Stimulated activated CD8-positive, alpha-beta memory T cell treated with anti-CD3 and anti-CD28 coated beads, Interleukin-4, amount 100 ng/mL, for 1 hour (primary cell): ENCODE results near the gene GRPEL1.

Experiments
- DNase-seq, 2 donors: peaks; one replicate each; pipeline ENCODE4 v3.0.0-alpha.2; 2020; ENCODE audit warnings: low read depth in 2 of 2, low spot score in 1 of 2

GRPEL1 gene

GRCh38 chr4:7025040-7025602 lies 42.7 kb downstream of the GRPEL1 start:
- no peak for DNase-seq

- DNase-seq = no peak
Measured at GRCh38 chr4:7024336-7024890, 43.5 kb downstream of the GRPEL1 start.

DNA sequence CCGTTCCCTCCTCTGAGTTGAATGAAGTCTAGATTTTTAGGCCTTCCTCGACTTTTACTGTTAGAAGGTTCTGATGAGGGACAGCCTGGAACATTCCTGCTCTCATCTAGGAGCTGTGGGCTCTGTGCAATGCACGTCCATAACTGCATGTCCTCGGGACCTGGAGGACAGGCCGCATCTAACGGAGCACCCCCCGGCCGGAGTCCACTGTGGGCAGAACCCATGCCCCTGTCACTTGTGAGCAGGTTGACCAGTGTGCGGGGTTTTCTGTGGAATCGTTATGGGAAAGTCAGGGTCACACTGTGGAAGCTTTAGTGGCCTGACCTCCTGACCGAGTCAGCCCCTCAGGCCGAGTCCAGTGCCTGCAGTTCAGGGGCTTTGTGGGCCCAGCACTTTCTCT lies 44.0 kb downstream of the GRPEL1 start:
- no peak for DNase-seq

GRCh38 chr4:7023486-7023885 lies 44.4 kb downstream of the GRPEL1 start:
- no peak for DNase-seq

- no peak for DNase-seq
Measured at GRCh38 chr4:7021930-7022664, 45.8 kb downstream of the GRPEL1 start.

GRCh38 chr4:7021355-7021754 lies 46.5 kb downstream of the GRPEL1 start:
- DNase-seq = no peak

DNA sequence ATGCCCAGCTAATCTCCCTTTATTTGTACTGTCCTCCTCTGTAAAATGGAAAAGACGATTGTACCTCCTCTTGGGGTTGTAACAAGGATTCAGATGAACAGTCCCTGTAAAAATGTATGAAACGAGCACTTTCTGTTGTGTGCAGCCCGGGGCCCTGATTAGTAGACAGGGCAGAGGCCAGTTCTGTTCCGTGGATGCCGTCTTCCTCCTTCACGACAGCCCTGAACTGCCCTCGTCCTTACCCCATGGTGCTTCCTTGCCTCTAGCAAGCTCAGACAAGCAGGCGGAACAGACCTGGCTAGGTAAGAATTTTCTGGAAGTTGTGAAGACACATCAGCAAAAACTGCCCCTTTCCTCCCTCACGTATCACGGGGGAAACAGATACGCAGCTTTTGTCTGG lies 47.0 kb downstream of the GRPEL1 start:
- no peak for DNase-seq

DNA sequence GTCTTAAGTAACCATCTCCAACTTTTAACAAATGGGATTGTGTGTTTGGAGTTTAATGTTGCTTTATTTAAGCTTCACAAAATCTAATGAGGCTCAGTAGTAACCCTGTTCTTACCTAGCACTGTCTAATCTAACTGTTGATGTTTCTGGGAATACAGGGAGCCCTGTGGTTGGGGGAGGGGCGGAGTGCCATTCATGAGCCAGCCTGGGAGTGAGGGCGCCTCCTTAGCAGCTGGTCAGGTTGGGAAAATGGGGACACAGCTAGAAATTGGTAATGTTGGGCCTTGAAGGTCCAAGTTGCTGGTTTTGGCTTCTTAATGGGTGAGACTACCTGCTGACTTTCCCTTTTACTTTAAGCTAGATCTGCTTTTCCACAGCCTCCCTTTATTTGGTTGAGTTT lies 47.6 kb downstream of the GRPEL1 start:
- DNase-seq = no peak

DNA sequence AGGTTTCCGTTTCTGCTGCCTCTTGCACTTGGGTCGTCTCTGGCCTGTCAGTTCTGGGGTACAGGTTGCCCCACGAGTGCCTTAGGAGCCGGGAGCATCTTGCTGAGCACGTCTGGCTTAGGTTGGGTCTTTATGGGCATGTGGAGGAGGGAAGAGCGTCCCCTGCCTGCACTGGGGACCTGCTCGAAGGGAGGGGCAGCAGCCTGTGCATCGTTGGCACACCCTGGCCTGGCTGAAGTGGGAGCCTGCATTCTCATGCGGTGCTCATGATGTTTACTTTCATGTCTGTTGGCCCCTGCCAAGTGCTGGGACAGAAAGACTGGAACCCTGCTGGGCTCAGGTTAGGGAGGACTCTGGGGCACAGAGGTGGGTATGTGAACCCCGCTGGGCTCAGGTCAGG lies 48.5 kb downstream of the GRPEL1 start:
- DNase-seq = no peak

- no peak for DNase-seq
Measured at GRCh38 chr4:7018281-7018680, 49.6 kb downstream of the GRPEL1 start.

DNA sequence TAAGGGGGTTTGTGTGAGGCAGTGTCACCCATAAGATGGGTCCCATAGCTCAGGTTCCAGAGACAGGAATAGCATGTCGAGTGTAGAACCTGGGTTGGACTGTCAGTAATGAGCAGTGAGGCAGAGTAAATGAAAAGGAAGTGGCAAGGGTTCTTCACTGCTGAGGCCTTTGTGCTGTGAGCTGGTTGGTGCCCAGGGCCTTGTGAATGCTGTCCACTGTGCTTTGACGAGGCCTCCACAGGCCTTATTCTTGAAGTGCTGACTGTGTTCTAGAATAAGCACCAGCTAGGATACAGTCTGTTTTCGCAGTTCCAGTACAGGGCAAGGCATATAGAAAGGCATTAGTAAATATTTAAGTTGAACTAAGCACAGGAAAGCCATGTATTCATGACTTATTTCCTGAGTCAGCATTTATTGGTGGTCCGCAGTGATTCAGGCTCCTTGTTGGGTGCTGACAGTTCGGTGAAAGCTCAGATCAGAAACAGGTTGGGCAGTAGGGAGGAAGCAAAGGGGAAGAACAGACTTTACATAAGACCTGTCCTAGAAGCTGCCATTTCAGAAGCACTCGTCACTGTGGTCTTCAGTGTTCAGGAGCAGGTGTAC lies 50.3 kb downstream of the GRPEL1 start:
- DNase-seq = no peak

- DNase-seq = no peak
Measured at GRCh38 chr4:7016512-7016911, 51.4 kb downstream of the GRPEL1 start.

GRCh38 chr4:7016086-7016485 lies 51.8 kb downstream of the GRPEL1 start:
- DNase-seq = no peak

GRCh38 chr4:7015383-7016035 lies 52.4 kb downstream of the GRPEL1 start:
- no peak for DNase-seq

GRCh38 chr4:7014815-7015214 lies 53.0 kb downstream of the GRPEL1 start:
- no peak for DNase-seq

DNA sequence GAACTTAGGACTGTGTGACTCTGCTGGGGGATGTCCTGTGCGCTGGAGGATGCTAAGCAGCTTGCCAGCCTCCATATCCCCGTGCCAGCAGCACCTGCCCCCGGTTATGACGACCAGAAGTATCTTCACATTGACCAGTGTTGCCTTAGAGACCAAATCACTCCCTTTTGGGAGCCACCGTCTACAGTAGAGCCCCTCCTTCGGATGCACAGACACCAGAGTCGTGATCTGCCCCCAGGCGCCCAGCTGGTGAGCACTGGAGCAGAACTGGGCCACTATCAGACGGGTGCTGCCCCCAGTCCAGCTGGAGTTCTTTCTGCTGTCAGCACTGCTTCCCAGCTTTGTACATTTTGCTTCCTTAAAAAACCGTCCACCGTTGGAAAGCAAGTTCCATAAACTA lies 54.7 kb downstream of the GRPEL1 start:
- no peak for DNase-seq

- DNase-seq = no peak
Measured at GRCh38 chr4:7009564-7009963, 58.3 kb downstream of the GRPEL1 start.
